HepG2 (cell line): ENCODE data around the gene RABGGTB. TPM values are rescaled to one million over a fixed set of nuclear protein-coding genes. Genes with fewer than 3 reads are reported as not detected.

Experiments used
- FOXA3 ChIP-seq: IDR thresholded peaks from 2 replicates; pipeline ENCODE4 v1.6.1; 2016; ENCODE audit warnings: missing genetic modification reagents, missing compliant biosample characterization
- KLF15 ChIP-seq: sonication (generic); formaldehyde crosslinking; IDR thresholded peaks from 2 replicates; pipeline ENCODE4 v1.8.1; 2023; ENCODE audit warnings: borderline replicate concordance, mild to moderate bottlenecking, inconsistent platforms, missing genetic modification reagents, mixed read lengths
- MTF2 ChIP-seq: sonication (generic); formaldehyde crosslinking; IDR thresholded peaks from 2 replicates; pipeline ENCODE4 v1.5.0; 2020; ENCODE audit warnings: missing genetic modification reagents, borderline replicate concordance
- NKX3-1 ChIP-seq: sonication (generic); formaldehyde crosslinking; IDR thresholded peaks from 2 replicates; pipeline ENCODE4 v1.5.0; 2020; ENCODE audit warnings: missing genetic modification reagents
- PHB2 ChIP-seq: fragments of 450-650 bp; IDR thresholded peaks from 2 replicates; pipeline ENCODE4 v1.6.1; 2018; ENCODE audit not compliant: partially characterized antibody
- RERE ChIP-seq: IDR thresholded peaks from 2 replicates; pipeline ENCODE4 v1.6.1; 2016; ENCODE audit warnings: low read depth, missing genetic modification reagents, missing compliant biosample characterization
- THAP7 ChIP-seq: sonication (generic); formaldehyde crosslinking; IDR thresholded peaks from 2 replicates; pipeline ENCODE4 v1.8.1; 2023; ENCODE audit warnings: mild to moderate bottlenecking, missing genetic modification reagents
- ZFX ChIP-seq: sonication (generic); formaldehyde crosslinking; IDR thresholded peaks from 2 replicates; pipeline ENCODE4 v1.4.0; 2020; ENCODE audit warnings: mild to moderate bottlenecking, low read depth, missing genetic modification reagents, moderate library complexity
- ZNF331 ChIP-seq: sonication (generic); formaldehyde crosslinking; IDR thresholded peaks from 2 replicates; pipeline ENCODE4 v1.4.0; 2020; ENCODE audit warnings: missing genetic modification reagents
- ZNF337 ChIP-seq: sonication (generic); formaldehyde crosslinking; IDR thresholded peaks from 2 replicates; pipeline ENCODE4 v1.5.1; 2020; ENCODE audit warnings: missing genetic modification reagents, low read depth, mild to moderate bottlenecking, borderline replicate concordance
- ZSCAN12 ChIP-seq: sonication (generic); formaldehyde crosslinking; IDR thresholded peaks from 2 replicates; pipeline ENCODE4 v1.9.0; 2021; ENCODE audit warnings: mild to moderate bottlenecking, missing genetic modification reagents
- polyA plus RNA-seq, 8 experiments: library from polyadenylated mRNA; depleted of rRNA in 3 of 8; stranded (reverse) in 7 of 8; unstranded in 1 of 8; fragments of >200 nt; fragmentation: Illumina TruSeq in 4 of 8; extraction: Trizol in 4 of 8; gene quantifications; 2 replicates each; pipeline versions ENCODE4 v1.2.1 to v1.2.3, GENCODE V29; 2011 to 2016; ENCODE audit warnings: low read depth in 4 of 8, missing spikeins in 1 of 8, mixed read lengths in 1 of 8; ENCODE audit not compliant: insufficient read depth in 1 of 8
- total RNA-seq, 5 experiments: library from RNA; depleted of rRNA; stranded (reverse); fragments of >200 nt; fragmentation: Illumina TruSeq; extraction: Trizol; gene quantifications; 2 replicates each; pipeline ENCODE4 v1.2.3, GENCODE V29; 2016; ENCODE audit warnings: low read depth in 1 of 5
- TF ChIP-seq, protein P1 (sequence below): IDR thresholded peaks from 2 replicates; pipeline ENCODE4 v1.6.1; 2016; ENCODE audit warnings: low read depth, control low read depth

RABGGTB gene
- total and polyA plus RNA-seq, 2 of the 13 experiments (the other 11 are each of a cell fraction or from before 2014, with no cell fraction given) = 185 to 290 TPM

- peak; percentile 43; the same call in 1 of the 2 replicates for TF ChIP-seq FOXA3 (CRISPR knock-in tag)
- TF ChIP-seq, protein P1, sequence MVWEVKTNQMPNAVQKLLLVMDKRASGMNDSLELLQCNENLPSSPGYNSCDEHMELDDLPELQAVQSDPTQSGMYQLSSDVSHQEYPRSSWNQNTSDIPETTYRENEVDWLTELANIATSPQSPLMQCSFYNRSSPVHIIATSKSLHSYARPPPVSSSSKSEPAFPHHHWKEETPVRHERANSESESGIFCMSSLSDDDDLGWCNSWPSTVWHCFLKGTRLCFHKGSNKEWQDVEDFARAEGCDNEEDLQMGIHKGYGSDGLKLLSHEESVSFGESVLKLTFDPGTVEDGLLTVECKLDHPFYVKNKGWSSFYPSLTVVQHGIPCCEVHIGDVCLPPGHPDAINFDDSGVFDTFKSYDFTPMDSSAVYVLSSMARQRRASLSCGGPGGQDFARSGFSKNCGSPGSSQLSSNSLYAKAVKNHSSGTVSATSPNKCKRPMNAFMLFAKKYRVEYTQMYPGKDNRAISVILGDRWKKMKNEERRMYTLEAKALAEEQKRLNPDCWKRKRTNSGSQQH (CRISPR knock-in tag) = peak; percentile 91
- TF ChIP-seq ZNF337 = no peak
- peak; percentile 90 for TF ChIP-seq ZFX (CRISPR knock-in tag)
- no peak for TF ChIP-seq ZSCAN12 (CRISPR knock-in tag)
- no peak for TF ChIP-seq KLF15 (CRISPR knock-in tag)
- no peak for TF ChIP-seq MTF2 (CRISPR knock-in tag)
- TF ChIP-seq THAP7 (CRISPR knock-in tag) = no peak
- no peak for TF ChIP-seq PHB2
- no peak; the same call in 1 of the 2 replicates for TF ChIP-seq RERE (CRISPR knock-in tag)
- TF ChIP-seq NKX3-1 (CRISPR knock-in tag) = peak; percentile 58; the same call in 1 of the 2 replicates
- TF ChIP-seq ZNF331 = peak; percentile 73; the same call in 1 of the 2 replicates
Measured at GRCh38 chr1:75785983-75786853, at the start of gene RABGGTB (continued).
